SKM-1 treated with dmso at 0.1 percent for 144 hours (cell line): ENCODE data around the gene ACE.
"Not testable (repeated sequence)": the region's sequence is repeated elsewhere in the genome, so short reads cannot be mapped to it uniquely, and the experiment has no call there.

Experiments used
- DNase-seq: peaks from one replicate; lab custom pipeline; 2025; ENCODE audit not compliant: unreplicated experiment; lab: John Stamatoyannopoulos, UW

Gene ACE

DNA sequence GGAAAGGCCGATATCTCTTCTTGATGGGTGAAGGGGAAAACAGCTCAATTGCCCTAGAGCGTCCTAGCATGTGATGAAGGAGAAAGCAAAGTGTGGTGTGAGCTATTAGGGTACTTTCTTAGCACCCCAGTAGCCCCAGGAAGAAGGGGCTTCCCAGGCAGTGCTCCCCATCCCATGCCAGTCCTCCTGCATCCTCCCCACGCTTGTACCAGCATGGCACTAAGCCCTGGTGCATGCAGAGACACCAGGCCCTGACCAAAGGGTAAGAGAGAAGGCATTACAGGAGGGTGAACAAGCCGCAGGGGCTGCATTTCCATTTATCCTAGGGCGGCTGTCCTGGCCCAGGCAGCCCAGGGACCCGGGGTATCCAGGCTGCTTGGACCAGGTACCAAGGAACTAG is 33.8 kb upstream of the ACE start:
- DNase-seq = no peak

DNA sequence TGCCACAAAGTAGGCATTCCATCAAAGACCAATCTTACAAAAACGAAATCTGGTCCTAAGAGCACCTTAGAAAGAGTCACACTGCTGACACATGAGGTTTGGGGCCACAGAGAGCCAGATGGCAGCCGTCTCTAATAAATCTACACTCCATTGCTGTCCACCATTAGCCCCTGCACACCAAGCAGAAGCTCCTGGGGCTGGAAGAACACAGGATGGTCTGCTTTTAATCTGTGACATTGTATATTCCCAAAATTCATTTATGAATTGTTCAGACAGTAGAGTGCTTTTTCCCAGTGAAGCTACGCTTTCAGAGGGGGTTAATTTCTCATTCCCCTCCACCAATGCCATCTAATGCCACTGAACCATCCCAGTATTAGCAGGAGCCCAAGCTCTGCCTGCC is 32.4 kb upstream of the ACE start:
- DNase-seq = no peak

- no peak for DNase-seq
Measured at GRCh38 chr17:63445065-63445464, 31.8 kb upstream of the ACE start.

DNA sequence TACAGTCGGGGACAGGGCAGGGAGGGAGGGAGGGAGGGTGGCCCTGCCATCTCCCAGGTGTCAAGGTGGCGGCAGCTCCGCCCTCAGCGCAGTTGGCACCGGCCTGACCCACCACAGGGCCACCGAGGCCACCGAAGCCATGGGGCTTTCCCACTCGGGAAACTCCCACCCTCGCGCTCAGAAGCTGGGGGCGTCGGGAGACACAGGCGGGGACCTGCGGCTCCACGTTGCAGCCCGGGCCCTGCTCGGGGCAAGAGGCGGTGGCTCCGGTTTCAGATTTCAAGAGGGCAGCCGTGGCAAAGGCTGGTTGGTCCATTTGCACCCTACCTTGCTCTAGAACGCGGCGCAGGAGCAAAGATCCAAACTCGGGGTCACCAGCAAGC is 31.3 kb upstream of the ACE start:
- no peak for DNase-seq

DNA sequence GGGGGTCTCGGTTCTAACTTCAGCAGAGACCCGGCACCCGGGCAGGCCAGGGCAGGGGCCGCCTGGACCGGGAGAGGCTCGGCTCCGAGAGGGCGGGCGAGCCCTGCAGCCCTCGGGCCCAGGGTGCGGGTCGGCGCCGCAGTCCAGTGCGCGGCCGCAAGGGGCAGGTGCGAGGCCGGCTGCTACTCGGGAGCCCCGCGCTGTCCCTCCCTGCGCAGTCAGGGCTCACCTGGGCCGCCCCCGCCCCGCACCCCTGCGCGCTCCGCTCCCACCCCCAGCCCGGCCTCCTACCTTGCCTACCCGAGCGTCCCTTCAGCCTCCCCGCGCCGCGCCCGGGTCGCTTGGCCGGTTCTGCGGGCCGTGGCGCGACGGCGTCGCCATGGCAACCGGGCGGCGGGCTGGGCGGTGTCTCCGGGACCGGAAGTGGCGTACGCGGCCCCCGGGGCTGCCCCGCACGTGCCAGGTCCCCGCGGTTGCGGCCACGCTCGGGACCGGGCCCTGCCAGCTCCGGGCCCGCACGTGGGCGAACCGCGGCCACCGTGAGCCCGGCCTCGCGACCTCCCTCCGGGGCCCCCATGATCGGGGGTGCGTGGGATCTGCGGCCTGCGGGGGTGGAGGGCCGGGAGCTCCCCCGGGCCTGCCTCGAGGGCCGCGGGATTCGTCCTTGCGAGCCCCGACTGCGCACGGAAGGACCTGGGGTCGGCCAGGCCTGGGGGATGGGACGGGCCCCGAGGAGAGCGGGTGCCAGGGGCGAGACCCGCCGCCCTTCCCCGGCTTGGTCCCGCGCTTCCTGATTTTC is 30.7 kb upstream of the ACE start, which contains the start of gene CYB561:
TSS of gene CYB561 (minus strand) at position 353 of the 799 bp plus-strand sequence. CDS start 8,759 bp downstream, outside the sequence.
- DNase-seq = peak; percentile 63

DNA sequence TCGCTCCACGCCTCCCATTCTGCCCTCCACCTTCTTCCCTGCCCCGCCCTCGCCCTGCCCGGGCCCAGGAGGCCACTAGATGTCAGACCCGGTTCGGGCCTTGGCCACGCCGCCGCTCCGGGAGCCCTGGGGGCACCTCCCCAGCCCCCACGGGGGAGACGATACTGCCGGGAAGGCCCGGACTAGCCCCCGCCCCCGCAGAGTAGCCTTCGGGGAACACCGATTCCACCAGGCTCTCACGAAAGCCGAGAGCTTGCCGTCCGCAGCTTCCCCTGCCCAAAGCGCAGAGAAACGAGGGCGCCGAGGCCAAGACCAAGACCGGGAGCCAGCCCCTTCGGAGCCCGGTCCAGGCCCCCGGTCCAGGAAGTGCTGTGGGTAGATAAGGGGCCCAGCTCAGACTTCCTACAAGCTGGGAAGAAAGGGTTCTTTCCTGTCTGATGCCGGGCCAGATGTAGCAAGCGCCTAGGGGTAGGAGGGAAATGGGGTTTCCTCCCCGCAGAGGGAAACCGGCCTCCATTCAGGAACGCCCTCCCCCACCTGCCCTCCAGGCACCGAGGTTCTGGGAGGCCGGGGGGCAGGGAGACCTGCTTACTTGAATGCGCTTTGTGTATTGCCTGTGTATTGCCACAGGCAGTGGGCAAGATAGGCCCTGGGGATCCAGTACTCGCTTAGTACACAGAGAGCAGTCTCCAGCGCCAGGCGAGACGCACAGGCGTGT is 29.9 kb upstream of the ACE start:
- peak; percentile 81 for DNase-seq

- peak; percentile 51 for DNase-seq
Measured at GRCh38 chr17:63447471-63448009, 29.3 kb upstream of the ACE start.

DNA sequence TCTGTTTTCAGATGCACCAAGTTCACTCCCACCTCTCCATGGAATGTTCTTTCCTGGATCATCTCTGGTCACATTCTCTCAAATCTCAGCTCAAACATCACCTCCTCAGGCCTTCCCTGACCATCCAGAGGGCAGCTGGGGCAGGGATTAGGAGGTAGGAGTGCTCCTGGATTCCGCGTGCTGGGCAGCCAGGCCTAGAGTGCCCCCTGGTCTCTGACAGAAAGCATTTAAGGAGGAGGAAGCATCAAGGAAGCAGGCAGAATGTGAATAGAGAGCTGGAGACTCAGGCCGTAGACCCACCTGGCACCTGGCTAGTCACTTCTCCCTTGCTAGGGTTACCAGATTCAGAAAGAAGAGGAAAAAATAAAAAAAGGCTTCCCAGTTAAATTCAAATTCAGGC is 28.2 kb upstream of the ACE start:
- DNase-seq = no peak

DNA sequence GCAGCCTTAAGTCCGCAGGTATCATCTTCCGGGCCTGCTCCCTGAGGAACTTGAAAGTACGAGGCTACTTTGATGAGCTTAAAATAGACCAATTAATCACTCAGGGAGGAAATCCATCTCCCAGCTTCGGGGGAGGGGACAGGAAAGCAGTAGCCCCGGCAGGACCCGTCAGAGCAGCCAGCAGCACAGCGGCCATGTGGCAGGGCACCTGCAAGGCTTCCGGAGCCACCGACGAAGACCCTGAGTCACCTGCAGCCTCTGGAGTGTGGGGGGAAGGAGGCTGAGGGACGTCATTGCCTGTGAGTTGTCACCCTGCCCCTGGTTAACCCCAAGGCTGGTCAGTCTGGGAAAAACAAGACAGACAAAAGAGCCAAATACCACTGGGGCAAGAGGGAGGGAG is 26.3 kb upstream of the ACE start:
- DNase-seq = no peak

- no peak for DNase-seq
Measured at GRCh38 chr17:63451150-63451549, 25.7 kb upstream of the ACE start.

DNA sequence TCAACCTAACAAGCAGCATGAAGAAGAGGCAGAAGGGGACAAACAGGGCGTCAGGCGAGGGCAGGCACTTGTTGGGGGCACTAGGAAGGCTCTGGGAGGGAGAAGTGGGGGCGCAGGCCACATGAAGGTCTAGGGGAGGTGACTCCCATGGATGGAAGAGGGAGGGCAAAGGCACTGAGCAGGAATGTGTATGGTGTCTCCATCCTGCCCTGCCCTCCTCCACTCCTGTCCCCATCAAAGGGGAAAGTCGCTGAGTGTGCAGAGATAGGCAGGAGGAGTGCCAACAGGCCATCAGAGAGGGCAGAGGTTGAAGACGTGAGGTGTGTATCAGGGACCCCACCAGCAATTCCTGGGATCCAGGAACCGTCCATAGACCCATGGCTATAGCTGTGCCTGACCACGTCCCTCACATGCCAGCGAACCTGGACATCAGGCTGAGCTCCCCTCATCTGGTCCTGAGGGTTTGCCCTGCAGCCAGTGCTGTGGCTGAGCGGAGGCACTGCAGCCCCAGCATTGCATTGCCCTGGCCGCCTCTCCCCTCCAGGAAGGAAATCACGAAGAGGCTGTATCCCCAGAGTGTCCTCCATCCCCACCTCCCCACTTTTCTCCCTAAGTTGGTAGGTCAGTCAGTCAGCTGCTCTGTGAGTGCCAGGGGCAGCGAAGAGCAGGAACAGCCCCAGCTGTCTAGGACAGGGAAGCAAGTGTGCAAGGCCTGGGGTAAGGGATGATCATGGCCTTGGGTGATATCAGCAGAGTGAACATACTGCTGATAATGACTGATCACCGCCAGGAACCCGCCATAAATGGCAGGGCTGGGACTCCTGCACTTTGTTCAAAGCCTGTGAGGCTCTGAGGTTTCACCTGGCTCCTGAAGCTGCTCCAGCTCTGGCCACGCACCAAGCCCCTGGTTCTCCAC is 24.6 kb upstream of the ACE start:
- DNase-seq = no peak

DNA sequence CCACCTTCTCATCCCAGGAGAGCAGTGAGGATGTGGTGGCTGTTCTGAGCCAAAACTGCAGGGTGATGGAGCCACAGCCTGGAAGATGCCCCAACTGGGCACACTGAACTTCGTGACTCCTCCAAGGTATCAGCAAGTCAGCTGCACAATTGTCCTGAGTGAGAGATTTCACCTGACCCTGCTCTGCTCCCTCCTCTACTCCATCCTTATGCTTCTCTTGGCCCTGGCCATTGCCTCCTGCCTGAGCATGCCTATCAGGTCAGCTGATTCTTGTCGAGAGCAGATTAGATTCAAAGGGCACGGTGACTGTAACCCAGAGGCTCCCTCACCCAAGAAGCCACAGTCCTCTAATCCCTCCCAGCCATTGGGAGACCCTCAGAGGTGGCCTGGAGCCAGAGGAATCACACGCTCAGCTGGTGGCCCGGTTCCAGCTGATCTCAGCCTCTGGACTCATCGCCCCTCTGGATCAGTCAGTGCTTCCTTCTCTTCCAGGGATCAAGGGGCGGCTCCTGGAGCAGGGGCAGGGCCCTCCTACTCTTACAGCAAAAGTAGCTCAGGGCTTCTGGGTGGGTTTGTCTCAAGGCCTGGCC is 23.8 kb upstream of the ACE start:
- DNase-seq = no peak

- not testable (repeated sequence) for DNase-seq
Measured at GRCh38 chr17:63454357-63454756, 22.5 kb upstream of the ACE start.

GRCh38 chr17:63454915-63455314 is 21.9 kb upstream of the ACE start:
- no peak for DNase-seq

DNA sequence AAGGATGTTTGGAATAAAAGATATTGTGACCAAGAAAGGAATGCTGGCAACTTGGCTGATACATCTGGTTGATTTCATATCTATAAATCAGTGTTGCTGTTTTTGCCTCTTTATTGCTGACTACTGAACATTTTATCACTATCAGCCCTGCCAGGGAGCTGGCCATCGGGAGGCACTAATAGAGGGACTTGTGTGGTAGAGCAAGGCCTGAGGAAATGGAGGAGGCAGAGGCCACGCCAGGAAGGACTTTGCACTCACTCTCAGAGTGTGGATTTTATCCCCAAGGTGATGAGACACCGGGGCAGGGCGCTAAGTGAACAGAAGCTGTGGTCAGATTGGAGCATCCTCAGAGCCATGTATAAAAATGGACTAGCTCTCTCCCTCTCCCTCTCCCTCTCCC is 21.4 kb upstream of the ACE start:
- no peak for DNase-seq

DNA sequence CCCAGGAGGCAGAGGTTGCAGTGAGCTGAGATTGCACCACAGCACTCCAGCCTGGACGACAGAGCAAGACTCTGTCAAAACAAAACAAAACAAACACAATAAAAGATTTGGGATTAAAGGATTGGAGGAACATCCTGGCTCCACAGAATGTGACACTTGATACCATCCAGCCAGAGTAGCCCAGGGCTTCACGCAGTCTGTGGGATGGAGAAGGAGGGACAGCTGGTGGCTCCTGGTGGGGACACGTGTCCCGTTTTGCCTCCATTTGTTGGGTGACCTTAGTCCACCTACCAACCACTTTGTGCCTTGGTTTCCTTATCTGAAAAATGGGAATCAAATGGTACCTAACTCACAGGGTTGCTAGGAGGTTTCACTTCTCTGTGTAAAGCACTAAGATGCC is 18.4 kb upstream of the ACE start:
- DNase-seq = no peak

DNA sequence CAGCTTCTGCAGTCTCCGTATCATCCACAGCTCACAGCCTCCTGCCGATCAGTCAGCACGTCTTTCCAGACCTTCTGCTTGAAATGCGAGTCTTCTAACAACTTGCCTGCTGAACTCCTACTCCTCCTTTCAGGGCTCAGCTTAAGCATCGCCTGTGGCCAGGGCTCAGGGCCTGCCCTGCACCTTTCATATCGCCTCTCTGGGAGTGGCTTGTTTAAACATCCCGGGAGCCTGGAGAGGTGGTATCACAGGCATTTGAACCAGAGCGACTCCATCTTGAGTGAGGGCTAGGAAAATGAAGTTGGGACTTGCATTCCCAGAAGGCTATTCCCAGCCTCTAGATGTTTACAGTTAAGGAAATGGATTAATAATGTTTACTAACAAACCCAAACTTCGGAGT is 16.8 kb upstream of the ACE start:
- no peak for DNase-seq

GRCh38 chr17:63463771-63464170 is 13.1 kb upstream of the ACE start:
- no peak for DNase-seq

DNA sequence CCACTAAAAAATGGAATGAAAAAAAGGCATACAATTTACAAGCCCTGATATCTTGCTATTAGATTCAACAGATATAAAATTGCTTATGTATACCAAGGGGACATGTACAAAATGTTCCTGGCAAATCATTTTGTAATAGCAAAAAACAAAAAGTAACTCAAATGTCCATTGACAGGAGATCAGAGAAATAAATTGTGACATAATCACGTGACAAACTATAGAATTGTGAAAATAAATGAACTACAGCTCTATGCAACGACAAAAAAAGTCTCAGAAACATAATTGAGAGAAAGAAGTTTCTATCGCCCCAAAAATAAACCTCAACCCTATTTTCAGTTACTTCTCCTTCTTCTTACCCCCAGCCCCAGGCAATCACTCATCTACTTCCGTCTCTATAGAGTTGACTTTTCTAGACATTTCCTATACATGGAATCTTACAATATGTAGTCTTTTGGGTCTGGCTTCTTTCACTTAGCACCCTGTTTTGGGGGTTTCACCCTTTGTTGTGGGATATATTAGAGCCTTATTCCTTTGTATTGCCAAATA is 12.1 kb upstream of the ACE start:
- peak; percentile 24 for DNase-seq

DNA sequence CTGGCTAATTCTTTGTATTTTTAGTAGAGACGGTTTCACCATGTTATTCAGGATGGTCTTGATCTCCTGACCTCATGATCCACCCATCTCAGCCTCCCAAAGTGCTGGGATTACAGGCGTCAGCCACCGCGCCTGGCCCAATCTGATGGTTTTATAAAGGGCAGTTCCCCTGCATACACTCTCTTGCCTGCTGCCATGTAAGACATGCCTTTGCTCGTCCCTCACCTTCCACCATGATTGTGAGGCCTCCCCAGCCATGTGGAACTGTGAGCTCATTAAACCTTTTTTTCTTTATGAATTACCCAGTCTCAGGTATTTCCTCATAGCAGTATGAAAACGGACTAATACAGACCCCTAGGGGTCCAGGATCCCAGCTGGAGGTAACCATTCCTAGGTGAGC is 8.8 kb upstream of the ACE start:
- DNase-seq = not testable (repeated sequence)

DNA sequence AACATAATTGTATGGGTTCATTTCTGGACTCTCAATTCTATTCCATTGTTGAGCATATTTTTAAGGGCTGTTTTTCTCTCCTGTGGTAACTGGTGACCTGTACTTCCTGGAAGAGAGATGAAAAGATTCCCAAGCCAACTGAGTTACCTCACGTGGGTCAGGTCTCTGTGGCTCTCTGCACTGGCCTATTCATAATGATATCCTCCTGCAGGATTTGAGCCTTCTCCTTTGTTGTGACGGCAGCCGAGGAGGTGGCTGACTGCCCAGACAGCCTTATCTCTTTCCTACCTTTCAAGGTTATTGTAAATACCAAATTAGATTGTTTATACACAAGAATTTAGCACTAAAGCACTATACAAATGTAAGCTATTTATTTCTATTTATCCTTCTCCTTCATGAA is 2.7 kb upstream of the ACE start:
- no peak for DNase-seq
